NCI-H460 (cell line): ENCODE results near the gene PRRC2B. TPM values are rescaled to one million over a fixed set of nuclear protein-coding genes. Genes with fewer than 3 reads are reported as not detected.
"Not testable (repeated sequence)": the region's sequence is repeated elsewhere in the genome, so short reads cannot be mapped to it uniquely, and the experiment has no call there.

Experiments used
- DNase-seq: peaks from one replicate; pipeline ENCODE4 v3.0.0-alpha.2; 2016; ENCODE audit warnings: low read depth; ENCODE audit errors: extremely low read depth
- total RNA-seq: library from RNA; depleted of rRNA; stranded (reverse); fragments of >200 nt; shearing (Covaris generic); gene quantifications from 2 replicates; pipeline ENCODE4 v1.2.3, GENCODE V29; 2014

The PRRC2B gene
- total RNA-seq, 1 experiment from 2014 or later = 77.5 TPM

- DNase-seq = no peak
Measured at GRCh38 chr9:131467214-131467935, 73.5 kb downstream of the PRRC2B start.

DNA sequence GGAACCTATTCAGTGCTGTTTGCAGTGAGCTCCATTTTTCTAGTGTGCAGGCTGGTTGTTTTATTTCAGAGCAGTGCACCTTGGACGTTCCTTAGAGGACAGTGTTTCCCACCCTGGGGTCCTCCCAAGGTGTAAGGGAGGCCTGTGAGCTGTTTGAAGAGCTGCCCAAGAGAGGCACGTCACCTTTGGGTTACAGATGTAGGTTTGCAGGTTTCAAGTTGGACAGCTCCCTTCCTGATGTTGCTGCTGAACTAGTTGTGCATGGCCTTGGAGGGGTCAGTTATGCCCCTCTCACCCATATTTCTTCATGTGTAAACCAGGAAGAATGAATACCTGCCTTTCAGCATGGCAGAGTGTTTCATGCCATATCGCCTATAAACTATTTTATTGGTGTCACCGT, 74.1 kb downstream of the PRRC2B start:
- no peak for DNase-seq

GRCh38 chr9:131469356-131469755, 75.5 kb downstream of the PRRC2B start:
- DNase-seq = no peak

DNA sequence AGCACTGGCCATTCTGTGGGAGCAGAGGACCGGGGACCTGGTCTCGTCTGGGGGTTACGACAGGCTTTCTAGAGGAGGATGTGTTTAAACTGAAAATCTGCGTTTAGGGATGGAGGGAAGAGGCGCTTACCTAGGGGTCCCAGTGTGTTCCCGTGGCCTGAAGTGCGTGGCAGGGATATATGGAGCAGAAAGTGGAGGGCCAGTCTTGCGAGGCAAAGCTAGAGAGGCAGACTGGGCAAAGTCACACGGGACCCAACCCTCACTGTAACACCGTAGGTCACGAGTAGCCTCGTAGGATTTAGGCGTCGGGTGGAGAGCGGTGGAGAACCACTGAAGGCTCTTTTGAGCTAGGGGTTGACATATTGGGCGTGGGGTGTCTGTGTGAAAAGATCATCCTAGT, 76.1 kb downstream of the PRRC2B start:
- no peak for DNase-seq

DNA sequence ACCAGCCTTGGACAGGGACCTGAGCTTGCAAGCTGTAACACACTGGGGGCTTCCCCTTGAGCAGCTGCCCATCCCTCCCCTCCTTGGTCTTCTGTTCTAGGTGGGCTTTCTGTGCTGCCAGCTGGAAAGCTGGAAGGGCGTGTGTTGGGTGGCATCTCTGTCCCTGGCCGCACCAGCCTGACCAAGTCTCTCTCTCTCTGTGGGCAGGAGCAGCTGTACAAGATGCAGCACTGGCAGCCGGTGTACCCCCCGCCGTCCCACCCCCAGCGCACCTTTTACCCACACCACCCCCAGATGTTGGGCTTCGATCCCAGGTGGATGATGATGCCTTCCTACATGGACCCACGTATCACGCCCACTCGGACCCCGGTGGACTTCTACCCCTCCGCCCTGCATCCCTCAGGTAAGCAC, 76.7 kb downstream of the PRRC2B start:
- DNase-seq = no peak

DNA sequence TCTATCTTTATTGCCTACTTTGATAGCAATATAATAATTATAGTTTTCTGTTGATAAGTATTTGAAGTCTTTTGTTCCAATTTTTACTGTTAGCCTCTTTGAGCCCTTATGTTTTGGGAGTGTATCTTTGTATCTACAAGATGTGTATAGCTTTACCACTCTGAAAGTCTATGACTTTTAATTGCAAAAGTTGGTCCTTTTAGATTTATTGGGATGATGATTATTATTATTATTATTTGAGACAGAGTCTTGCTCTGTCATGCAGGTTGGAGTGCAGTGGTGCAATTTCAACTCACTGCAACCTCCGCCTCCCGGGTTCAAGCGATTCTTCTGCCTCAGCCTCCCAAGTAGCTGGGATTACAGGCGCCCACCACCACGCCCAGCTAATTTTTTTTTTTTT, 78.2 kb downstream of the PRRC2B start:
- DNase-seq = not testable (repeated sequence)

DNA sequence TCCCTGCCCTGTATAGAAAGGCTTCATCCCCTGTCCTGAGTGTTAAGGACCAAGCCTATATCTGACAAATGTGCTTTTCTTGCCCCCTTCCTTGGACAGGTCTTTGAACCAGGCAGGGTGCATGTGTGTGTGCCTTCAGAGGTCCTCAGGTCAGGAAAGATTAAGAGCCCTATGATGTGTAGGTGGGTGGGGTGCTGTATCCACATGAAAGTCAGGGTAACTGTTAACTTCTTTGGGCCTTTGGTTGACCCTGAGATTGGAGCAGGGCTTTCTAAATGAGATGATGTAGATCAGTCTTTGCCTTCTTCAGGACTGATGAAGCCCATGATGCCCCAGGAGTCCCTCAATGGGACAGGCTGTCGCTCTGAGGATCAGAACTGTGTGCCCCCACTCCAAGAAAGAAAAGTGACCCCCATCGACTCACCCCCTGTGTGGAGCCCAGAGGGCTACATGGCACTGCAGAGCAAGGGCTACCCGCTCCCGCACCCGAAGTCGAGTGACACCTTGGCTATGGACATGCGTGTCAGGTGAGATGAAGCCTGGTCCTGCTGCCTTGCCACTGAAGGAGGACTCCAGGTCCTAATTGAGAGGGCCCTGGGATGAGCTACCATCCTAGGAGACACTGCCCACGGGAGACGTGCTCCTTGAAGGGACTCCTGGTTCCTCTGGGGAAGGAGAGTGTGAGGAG, 79.5 kb downstream of the PRRC2B start:
- no peak for DNase-seq

- no peak for DNase-seq
Measured at GRCh38 chr9:131473891-131474290, 80.0 kb downstream of the PRRC2B start.

DNA sequence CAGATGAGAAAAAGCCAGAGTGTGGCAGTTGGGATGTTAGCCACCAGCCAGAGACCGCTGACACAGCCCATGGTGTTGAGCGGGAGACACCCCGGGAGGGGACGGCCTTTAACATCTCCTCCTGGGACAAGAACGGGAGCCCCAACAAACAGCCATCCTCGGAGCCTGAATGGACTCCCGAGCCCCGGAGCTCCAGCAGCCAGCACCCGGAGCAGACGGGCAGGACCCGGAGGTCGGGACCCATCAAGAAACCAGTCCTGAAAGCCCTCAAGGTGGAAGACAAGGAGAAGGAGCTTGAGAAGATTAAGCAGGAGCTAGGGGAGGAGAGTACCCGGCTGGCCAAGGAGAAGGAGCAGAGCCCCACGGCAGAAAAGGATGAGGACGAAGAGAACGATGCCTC, 80.8 kb downstream of the PRRC2B start:
- DNase-seq = no peak

DNA sequence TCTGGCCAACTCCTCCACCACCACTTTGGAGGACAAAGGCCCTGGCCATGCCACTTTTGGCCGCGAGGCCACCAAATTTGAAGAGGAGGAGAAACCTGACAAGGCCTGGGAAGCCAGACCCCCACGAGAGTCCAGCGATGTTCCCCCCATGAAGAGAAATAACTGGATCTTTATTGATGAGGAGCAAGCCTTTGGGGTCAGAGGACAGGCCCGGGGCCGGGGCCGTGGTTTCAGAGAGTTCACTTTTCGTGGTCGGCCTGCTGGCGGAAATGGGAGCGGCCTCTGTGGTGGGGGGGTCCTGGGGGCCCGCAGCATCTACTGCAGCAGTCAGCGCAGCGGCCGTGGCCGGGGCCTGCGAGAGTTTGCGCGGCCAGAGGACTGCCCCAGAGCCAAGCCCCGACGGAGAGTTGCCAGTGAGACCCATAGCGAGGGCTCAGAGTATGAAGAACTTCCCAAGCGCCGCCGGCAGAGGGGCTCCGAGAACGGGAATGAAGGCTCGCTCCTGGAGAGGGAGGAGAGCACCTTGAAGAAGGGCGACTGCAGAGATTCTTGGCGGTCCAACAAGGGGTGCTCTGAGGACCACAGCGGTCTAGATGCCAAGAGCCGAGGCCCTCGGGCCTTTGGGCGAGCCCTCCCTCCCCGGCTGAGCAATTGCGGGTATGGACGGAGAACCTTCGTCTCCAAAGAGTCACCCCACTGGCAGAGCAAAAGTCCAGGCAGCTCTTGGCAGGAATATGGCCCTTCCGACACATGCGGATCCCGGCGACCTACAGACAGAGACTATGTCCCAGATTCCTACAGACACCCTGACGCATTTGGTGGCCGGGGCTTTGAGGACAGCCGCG, 81.4 kb downstream of the PRRC2B start:
- no peak for DNase-seq

DNA sequence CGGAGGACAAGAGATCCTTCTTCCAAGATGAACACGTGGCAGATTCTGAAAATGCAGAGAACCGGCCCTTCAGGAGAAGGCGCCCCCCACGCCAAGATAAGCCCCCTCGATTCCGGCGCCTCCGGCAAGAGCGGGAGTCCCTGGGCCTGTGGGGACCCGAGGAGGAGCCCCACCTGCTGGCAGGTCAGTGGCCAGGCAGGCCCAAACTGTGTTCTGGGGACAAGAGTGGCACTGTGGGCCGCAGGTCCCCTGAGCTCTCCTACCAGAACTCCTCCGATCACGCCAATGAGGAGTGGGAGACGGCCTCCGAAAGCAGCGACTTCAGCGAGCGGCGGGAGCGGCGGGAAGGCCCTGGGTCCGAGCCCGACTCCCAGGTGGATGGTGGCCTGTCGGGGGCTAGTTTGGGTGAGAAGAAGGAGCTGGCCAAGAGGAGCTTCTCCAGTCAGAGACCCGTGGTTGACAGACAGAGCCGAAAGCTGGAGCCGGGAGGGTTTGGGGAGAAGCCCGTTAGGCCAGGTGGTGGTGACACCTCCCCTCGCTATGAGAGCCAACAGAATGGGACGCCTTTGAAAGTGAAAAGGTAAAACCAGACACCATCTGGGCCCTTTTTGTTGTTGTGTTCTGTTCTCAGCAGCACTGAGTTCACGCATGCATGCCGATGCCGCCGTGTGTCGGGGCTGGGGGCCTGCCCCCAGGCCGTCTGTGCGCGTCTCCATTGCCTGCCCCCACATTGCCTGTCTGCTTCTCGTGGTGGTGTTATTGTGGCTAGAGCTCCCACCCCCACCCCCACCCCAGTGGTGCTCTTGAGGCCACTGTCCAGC, 82.3 kb downstream of the PRRC2B start:
- DNase-seq = no peak

DNA sequence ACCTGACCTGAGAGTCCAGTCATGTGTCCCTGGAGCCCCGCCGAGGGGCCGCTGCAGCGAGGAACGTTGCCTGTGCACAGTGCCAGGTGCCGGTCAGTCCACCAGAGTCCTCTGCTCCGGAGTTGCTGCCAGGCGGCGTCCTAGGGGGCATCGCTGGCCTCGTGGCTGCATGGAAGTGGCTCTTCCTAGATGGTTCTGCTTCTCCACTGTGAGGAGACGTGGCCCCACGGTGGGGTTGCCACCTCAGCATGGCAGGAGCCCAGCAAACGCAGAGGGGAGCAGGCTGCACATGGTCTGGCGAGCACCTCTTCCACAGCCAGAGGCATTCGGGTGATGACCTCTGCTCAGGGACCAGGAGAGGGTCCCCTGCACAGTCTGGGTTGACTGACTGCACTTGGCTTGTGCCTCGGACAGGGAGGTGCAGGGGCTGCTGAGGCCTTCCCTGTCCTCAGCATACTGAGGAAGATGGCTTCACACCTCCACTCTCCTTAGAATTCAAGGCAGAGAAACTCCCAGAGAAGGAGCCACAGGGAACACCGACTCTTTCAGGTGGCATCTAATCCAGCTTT, 83.0 kb downstream of the PRRC2B start:
- no peak for DNase-seq

DNA sequence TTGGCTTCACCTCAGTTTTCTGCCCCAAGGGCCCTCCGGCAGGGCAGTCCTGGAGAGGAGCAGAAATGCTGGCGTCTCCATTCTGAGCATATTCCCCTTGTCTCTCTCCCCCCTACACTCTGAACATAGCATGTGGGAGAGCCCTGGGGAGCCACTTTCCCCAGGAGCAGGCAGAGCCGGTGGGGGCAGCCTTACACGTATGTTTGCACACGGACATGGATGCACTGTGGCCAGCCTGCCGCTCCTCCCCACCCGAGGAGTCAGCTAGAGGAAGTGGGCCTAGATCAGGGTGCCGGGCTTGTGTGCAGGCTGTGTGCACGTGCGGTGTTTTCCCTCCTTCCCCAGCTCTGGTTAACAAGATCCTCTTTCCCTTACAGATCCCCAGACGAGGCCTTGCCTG, 83.5 kb downstream of the PRRC2B start:
- DNase-seq = no peak

- DNase-seq = no peak
Measured at GRCh38 chr9:131477816-131478419, 84.0 kb downstream of the PRRC2B start.

GRCh38 chr9:131478421-131478868, 84.6 kb downstream of the PRRC2B start:
- peak; percentile 55 for DNase-seq

DNA sequence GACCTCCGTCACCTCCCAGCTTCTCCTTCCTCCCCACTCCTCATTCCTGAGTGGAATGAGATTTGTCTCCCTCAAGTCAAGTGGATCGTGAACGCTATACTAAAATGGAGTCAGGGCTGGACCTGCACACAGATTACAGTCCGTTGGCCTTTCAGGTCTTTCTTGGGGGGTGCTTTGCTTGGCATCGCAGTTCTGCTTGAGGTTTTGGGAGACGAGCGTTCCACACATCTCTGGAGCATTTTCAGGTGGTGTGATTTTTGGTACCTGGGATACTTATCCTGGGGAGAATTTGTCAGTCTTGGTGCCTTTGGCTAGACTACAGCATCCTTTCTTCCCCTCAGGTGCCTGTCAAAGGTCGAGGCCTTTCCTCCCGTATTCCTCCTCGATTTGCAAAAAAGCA, 85.0 kb downstream of the PRRC2B start:
- DNase-seq = no peak

DNA sequence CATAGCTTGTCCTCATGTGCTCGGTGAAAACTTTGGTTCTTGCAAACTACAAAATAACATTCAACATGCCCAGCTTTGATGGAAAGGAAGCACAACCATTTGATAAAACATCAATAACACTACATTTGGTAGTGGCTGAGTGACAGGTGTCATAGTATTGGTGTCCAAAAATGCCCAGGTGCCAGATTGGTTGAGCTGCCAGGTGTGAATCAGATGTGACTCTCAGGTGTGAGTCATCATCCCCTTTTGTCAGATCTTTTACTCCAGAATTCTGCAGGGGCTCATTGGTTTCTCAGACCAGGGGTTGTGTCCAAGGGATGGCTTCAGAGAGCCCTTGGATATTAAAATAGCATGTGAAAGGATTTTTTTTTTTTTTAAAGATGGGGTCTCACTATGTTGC, 86.4 kb downstream of the PRRC2B start:
- DNase-seq = no peak

DNA sequence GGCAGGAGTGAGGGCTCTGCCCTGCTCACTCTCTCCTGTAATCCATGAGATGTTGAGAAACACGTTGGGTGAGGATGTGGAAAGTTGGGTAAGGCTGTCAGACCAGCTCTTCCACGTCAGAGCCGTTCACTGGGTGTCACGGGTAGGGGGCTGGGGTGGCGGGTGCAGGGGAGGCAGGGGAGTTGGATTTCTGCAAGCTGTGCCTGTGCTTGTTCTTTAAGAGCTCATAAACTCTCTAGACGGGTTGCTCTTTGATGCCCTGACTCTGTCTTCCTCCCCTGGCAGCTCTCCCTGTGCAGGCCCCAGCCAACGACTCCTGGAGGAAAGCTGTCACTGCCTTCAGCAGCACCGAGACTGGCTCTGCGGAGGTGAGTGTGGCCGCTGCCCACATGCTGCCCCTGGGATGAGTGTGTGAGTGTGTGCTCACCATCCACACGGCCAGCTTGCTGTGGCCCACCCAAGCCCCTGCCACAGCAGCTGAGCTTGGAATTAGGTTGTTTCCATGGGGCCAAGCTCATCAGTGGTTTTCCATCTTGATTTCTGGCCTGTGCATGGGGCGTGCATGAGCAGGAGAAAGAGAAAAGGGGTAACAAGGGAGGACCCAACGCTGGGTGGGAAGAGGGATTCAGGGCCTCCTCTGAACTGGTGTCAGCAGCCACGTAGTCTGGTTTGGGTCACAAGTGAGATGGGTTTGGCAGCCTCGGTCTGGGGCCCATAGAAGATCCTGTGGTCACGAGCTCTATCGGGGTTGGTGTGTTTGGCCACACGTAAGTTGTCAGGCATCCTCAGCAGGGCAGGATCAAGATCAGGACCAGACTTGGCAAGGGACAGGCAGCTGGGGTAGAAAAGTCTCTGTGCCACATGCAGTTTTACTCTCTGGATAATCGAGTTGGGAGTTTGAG, 87.8 kb downstream of the PRRC2B start:
- DNase-seq = no peak
